ENCODE measurements around the gene PCDHGB6.
"Not testable (repeated sequence)": the region's sequence is repeated elsewhere in the genome, so short reads cannot be mapped to it uniquely, and the experiment has no call there.

Gene PCDHGB6

GRCh38 chr5:141388661-141389060 is 19.2 kb upstream of the PCDHGB6 start:
- no peak for DNase-seq (ENCODE audit: low read depth in 2 of 2)

GRCh38 chr5:141389153-141390042 is 18.4 kb upstream of the PCDHGB6 start:
- DNase-seq (ENCODE audit: low read depth in 2 of 2) = no peak

GRCh38 chr5:141392429-141393198 is 15.2 kb upstream of the PCDHGB6 start, which contains the start of gene PCDHGA8:
Gene PCDHGA8 (plus strand): TSS chr5:141392633. CDS start chr5:141392814, 181 bp downstream.
- DNase-seq (ENCODE audit: low read depth in 2 of 2) = no peak

- DNase-seq (ENCODE audit: low read depth in 2 of 2) = no peak
These were observed 14.6 kb upstream of the PCDHGB6 start for GRCh38 chr5:141393267-141393666.

- DNase-seq (ENCODE audit: low read depth in 2 of 2) = not testable (repeated sequence)
These were observed 13.2 kb upstream of the PCDHGB6 start for GRCh38 chr5:141394401-141395187.

GRCh38 chr5:141397756-141398551 is 9.9 kb upstream of the PCDHGB6 start, which contains the start of gene PCDHGB5:
Gene PCDHGB5 (plus strand): TSS chr5:141397947. CDS start chr5:141398128, 181 bp downstream.
- DNase-seq (ENCODE audit: low read depth in 2 of 2) = not testable (repeated sequence)

GRCh38 chr5:141398608-141399007 is 9.2 kb upstream of the PCDHGB6 start:
- no peak for DNase-seq (ENCODE audit: low read depth in 2 of 2)

- DNase-seq (ENCODE audit: low read depth in 2 of 2) = no peak
These were observed 8.1 kb upstream of the PCDHGB6 start for GRCh38 chr5:141399555-141400258.

GRCh38 chr5:141402553-141403243 is 5.1 kb upstream of the PCDHGB6 start, which contains the start of gene PCDHGA9:
Gene PCDHGA9 (plus strand): TSS chr5:141402778. CDS start chr5:141402953, 175 bp downstream.
- no peak for DNase-seq (ENCODE audit: low read depth in 2 of 2)

- DNase-seq (ENCODE audit: low read depth in 2 of 2) = no peak
These were observed 4.4 kb upstream of the PCDHGB6 start for GRCh38 chr5:141403387-141403786.

- no peak for DNase-seq (ENCODE audit: low read depth in 2 of 2)
These were observed 1.9 kb downstream of the PCDHGB6 start for GRCh38 chr5:141409598-141410306.

GRCh38 chr5:141411575-141411974 is 3.8 kb downstream of the PCDHGB6 start:
- DNase-seq (ENCODE audit: low read depth in 2 of 2) = no peak

- DNase-seq (ENCODE audit: low read depth in 2 of 2) = peak in 1 of 2 donors; percentile 34
These were observed 5.2 kb downstream of the PCDHGB6 start, which contains the start of gene PCDHGA10 for GRCh38 chr5:141412854-141413539. Gene PCDHGA10 (plus strand): TSS chr5:141412987. CDS start chr5:141413176, 189 bp downstream.

- no peak for DNase-seq (ENCODE audit: low read depth in 2 of 2)
These were observed 5.8 kb downstream of the PCDHGB6 start for GRCh38 chr5:141413540-141414069.

GRCh38 chr5:141414548-141415274 is 6.9 kb downstream of the PCDHGB6 start:
- not testable (repeated sequence) for DNase-seq (ENCODE audit: low read depth in 2 of 2)

- not testable (repeated sequence) for DNase-seq (ENCODE audit: low read depth in 2 of 2)
These were observed 7.4 kb downstream of the PCDHGB6 start for GRCh38 chr5:141415275-141415618.

- not testable (repeated sequence) for DNase-seq (ENCODE audit: low read depth in 2 of 2)
These were observed 9.8 kb downstream of the PCDHGB6 start, which contains the start of gene PCDHGB7 for GRCh38 chr5:141417494-141418172. Gene PCDHGB7 (plus strand): TSS chr5:141417677. CDS start chr5:141417860, 183 bp downstream.

All from stimulated activated CD4-positive, alpha-beta T cell treated with anti-CD3 and anti-CD28 coated beads, Interleukin-1b, Interleukin-23, amount 100 ng/mL, for 1 hour (primary cell).